HG03196 (cell line): ENCODE results near the gene MYLK3.

Experiments used
- ATAC-seq: cut with Tn5 transposase; IDR thresholded peaks from one replicate; pipeline ENCODE4 v1.9.1; 2021; ENCODE audit not compliant: unreplicated experiment

The MYLK3 gene

DNA sequence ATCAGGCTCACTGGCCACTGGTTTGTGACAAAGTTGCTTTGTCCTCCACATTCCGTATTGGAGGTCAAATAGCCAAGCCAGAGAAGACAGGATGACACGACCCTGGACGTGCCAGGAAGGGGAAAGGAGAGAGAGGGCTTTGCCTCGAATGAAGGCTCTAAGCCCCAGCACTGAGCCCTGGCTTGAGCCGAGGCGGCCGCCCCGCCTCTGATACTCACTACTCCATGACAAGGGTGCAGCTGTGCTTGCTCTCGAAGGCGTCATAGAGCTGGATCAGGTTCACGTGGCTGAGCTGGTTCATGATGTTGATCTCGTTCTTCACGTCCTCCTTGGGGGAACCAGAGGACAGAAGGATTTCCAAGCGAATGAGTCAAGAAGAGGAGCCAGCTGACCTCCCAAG lies 19.3 kb downstream of the MYLK3 start:
- ATAC-seq = no peak

- no peak for ATAC-seq
Measured at GRCh38 chr16:46727630-46728029, 20.5 kb downstream of the MYLK3 start.

DNA sequence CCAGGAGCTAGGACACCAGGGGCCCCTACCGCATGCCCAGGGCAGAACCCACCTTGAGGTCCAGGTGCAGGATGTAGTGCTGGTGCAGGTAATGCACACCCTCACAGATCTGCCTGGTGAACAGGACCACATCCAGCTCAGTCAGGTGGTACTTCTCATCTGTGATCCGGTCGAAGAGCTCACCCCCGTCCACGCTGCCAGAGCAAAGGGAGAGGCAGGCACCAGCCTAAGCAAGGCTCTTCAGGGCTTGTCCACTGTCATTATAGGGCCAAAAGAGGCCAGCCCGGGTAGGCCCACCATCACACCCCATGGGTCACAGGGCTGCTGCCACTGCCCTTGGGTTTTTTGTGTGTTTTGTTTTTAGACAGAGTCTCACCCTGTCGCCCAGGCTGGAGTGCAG lies 21.0 kb downstream of the MYLK3 start:
- ATAC-seq = no peak

DNA sequence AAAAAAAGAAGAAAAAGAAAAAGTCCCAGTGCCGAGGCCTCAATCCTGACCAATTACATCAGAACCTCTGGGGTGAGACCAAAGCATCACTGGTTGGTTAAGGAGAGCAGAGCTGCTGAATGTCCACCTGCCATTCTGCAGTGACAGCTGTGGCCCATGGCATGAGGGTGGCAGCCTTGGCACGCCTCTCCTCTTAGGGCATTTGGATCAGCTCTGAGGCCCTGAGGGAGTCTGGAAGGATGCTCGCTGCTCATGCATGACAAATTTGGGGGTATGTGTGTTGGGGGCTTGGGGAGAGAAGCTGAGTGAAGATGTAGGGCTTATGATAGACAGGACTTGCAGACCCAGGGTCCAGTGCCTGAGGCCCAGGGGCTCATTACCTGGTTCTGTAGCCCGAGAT lies 26.3 kb downstream of the MYLK3 start:
- ATAC-seq = no peak

GRCh38 chr16:46720619-46721018 lies 27.5 kb downstream of the MYLK3 start:
- no peak for ATAC-seq

GRCh38 chr16:46719528-46719927 lies 28.6 kb downstream of the MYLK3 start:
- no peak for ATAC-seq

GRCh38 chr16:46718214-46718613 lies 29.9 kb downstream of the MYLK3 start:
- ATAC-seq = no peak

DNA sequence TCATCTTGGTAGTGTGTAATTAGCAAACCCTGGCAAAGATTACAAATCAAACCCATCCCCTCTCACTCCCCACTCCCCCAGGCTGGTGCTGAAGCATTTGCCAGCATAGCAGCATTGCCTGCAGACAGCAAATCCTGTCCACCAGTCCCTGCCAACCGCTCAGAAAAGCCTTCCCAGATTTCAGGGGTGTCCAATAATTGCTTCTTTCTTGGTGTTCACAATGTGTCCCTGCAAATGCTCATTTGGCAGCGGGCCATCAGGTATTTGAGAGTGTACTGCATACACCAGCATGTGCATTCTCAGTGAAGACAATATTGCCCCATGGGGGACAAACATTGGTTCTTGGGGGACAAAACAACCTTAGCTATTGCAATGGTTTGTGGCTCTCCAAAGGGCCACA lies 30.5 kb downstream of the MYLK3 start:
- ATAC-seq = no peak

DNA sequence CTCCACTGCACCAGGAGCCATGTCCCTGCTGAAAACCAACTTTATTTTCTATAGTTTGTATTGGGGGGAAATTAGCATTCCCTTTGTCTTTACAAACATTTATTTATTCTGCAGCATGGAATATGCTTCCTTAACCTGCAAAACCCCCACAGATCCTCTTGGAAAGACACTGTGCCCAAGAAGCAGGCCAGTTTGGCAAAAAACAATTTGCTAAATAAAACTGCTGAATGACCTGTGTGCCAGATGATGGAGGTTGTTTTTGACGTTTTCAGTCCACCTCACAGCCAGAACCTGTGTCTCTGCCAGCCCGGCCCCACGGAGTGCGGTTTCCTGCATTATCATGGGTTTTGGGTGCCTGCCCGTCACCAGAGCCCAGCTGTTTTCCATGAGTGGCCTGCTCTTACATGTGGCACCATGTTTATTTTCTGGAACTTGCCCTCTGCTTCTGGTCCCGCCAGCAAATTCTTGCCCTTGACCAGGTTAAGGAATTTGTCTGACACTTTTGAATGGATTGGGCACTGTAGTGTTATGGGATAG lies 32.3 kb downstream of the MYLK3 start:
- ATAC-seq = no peak

GRCh38 chr16:46714797-46715591 lies 33.1 kb downstream of the MYLK3 start:
- no peak for ATAC-seq

DNA sequence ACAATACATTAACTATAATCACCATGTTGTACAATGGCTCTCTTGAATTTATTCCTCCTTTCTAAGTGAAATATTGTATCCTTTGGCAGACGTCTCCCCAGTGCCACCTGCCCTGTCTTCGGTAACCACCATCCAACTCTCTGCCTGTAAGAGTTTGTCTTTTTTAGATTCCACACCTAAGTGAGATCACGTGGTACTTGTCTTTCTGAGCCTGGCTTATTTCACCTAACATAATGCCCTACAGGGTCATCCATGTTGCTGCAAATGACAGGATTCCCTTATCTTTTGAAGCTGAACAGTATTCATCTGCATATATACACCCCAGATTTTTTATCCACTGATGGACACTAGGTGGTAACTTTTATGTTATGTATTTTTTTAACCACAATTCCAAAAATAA lies 34.5 kb downstream of the MYLK3 start:
- no peak for ATAC-seq

GRCh38 chr16:46712911-46713310 lies 35.2 kb downstream of the MYLK3 start:
- no peak for ATAC-seq

GRCh38 chr16:46711106-46712058 lies 36.8 kb downstream of the MYLK3 start:
- no peak for ATAC-seq

GRCh38 chr16:46709469-46710005 lies 38.6 kb downstream of the MYLK3 start:
- no peak for ATAC-seq

- ATAC-seq = no peak
Measured at GRCh38 chr16:46706642-46707041, 41.5 kb downstream of the MYLK3 start.

DNA sequence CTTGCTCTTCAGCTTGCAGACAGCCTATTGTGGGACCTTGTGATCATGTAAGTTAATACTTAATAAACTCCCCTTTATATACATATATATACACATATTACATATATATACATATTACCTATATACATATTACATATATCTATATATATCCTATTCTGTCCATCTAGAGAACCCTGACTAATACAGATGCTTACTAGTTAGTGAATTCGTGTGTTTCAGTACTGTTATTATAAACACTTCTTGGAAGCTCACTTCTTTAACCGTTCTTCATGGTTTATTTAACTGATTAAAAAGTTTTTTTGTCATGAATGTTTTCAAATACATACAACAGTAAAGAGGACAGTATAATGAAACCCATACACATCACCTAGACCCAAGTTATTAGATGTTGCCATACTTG lies 46.1 kb downstream of the MYLK3 start:
- no peak for ATAC-seq

DNA sequence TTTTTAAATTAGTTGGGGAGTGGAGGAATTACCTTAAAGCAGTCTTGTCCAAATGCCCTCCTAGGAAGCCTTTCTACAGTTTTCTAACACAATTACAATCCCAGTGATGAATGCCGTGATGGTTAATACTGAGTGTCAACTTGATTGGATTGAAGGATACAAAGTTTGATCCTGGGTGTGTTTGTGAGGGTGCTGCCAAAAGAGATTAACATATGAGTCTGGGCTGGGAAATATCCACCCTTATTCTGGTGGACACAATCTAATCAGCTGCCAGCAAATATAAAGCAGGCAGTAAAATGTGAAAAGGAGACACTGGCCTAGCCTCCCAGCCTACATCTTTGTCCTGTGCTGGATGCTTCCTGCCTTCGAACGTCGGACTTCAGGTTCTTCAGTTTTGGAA lies 46.5 kb downstream of the MYLK3 start:
- ATAC-seq = no peak

DNA sequence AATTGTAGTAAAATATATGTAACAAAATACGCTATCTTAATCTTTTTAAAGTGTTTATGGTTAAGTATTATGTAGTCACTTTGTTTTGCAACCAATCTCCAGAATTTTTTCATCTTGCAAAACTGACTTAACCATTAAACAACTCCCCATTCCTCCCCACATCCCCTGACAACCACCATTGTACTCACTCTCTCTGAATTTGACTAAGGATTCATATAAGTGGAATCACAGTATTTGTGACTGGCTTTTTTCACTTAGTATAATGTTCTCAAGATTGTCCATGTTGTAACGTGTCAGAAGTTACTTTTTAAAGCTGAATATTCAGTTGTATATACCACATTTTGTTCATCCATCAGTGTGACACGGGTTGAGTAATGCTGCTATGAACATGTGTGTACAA lies 48.1 kb downstream of the MYLK3 start:
- ATAC-seq = no peak

GRCh38 chr16:46696957-46697356 lies 51.2 kb downstream of the MYLK3 start:
- no peak for ATAC-seq

GRCh38 chr16:46695937-46696336 lies 52.2 kb downstream of the MYLK3 start:
- no peak for ATAC-seq

GRCh38 chr16:46693598-46693997 lies 54.5 kb downstream of the MYLK3 start:
- no peak for ATAC-seq

GRCh38 chr16:46691726-46692125 lies 56.4 kb downstream of the MYLK3 start:
- no peak for ATAC-seq
